ENCODE data around the gene ECT2L.

ECT2L gene

GRCh38 chr6:138805016-138805765, 9.3 kb downstream of the ECT2L start:
- DNase-seq: peak; percentile 17

- no peak for DNase-seq
Measured at GRCh38 chr6:138806889-138807288, 11.0 kb downstream of the ECT2L start.

- no peak for DNase-seq
Measured at GRCh38 chr6:138809677-138810076, 13.8 kb downstream of the ECT2L start.

GRCh38 chr6:138811866-138812265, 16.0 kb downstream of the ECT2L start:
- no peak for DNase-seq

GRCh38 chr6:138814179-138814834, 18.4 kb downstream of the ECT2L start:
- DNase-seq: no peak

GRCh38 chr6:138815221-138815620, 19.3 kb downstream of the ECT2L start:
- DNase-seq: no peak

GRCh38 chr6:138815797-138816528, 20.1 kb downstream of the ECT2L start:
- peak; percentile 63 for DNase-seq

- no peak for DNase-seq
Measured at GRCh38 chr6:138817799-138818198, 21.9 kb downstream of the ECT2L start.

GRCh38 chr6:138818496-138819194, 22.8 kb downstream of the ECT2L start:
- DNase-seq: no peak

GRCh38 chr6:138821519-138821918, 25.6 kb downstream of the ECT2L start:
- no peak for DNase-seq

- DNase-seq: no peak
Measured at GRCh38 chr6:138824482-138825144, 28.7 kb downstream of the ECT2L start.

GRCh38 chr6:138830248-138830647, 34.4 kb downstream of the ECT2L start:
- DNase-seq: no peak

- DNase-seq: no peak
Measured at GRCh38 chr6:138832182-138832581, 36.3 kb downstream of the ECT2L start.

GRCh38 chr6:138833816-138834539, 38.1 kb downstream of the ECT2L start:
- DNase-seq: peak; percentile 51

GRCh38 chr6:138837246-138837645, 41.4 kb downstream of the ECT2L start:
- DNase-seq: no peak

GRCh38 chr6:138844192-138844591, 48.3 kb downstream of the ECT2L start:
- peak; percentile 52 for DNase-seq

GRCh38 chr6:138847884-138848283, 52.0 kb downstream of the ECT2L start:
- peak; percentile 22 for DNase-seq

- DNase-seq: no peak
Measured at GRCh38 chr6:138848461-138848860, 52.6 kb downstream of the ECT2L start.

- DNase-seq: no peak
Measured at GRCh38 chr6:138849791-138850190, 53.9 kb downstream of the ECT2L start.

- no peak for DNase-seq
Measured at GRCh38 chr6:138856654-138857053, 60.8 kb downstream of the ECT2L start.

- no peak for DNase-seq
Measured at GRCh38 chr6:138857775-138858174, 61.9 kb downstream of the ECT2L start.

GRCh38 chr6:138862456-138862855, 66.6 kb downstream of the ECT2L start:
- DNase-seq: no peak
